Superior temporal gyrus (tissue), 1 donor: ENCODE results near the gene UBL5.
A peak's percentile ranks its signal among the peaks of the same experiment; 100 is the strongest.
"Not testable (repeated sequence)": the region's sequence is repeated elsewhere in the genome, so short reads cannot be mapped to it uniquely, and the experiment has no call there.

Experiments
- DNase-seq: peaks from one replicate; pipeline ENCODE4 v3.0.0-alpha.2; 2016; ENCODE audit errors: extremely low spot score

Gene UBL5

GRCh38 chr19:9811139-9811538 is 16.6 kb upstream of the UBL5 start:
- no peak for DNase-seq

- no peak for DNase-seq
Measured at GRCh38 chr19:9818175-9818733, 9.5 kb upstream of the UBL5 start.

- peak; percentile 99 for DNase-seq
Measured at GRCh38 chr19:9818734-9819595, 8.8 kb upstream of the UBL5 start, which contains the start of gene FBXL12. TSS of gene FBXL12 (minus strand) at chr19:9819079. CDS start at chr19:9818813, 266 bp downstream.

GRCh38 chr19:9819596-9819909 is 8.2 kb upstream of the UBL5 start:
- DNase-seq: no peak

GRCh38 chr19:9820034-9820433 is 7.7 kb upstream of the UBL5 start:
- not testable (repeated sequence) for DNase-seq

GRCh38 chr19:9823816-9824215 is 3.9 kb upstream of the UBL5 start:
- DNase-seq: no peak

- DNase-seq: no peak
Measured at GRCh38 chr19:9828551-9829063, 889 bp downstream of the UBL5 start.

- no peak for DNase-seq
Measured at GRCh38 chr19:9834307-9834725, 6.6 kb downstream of the UBL5 start.

GRCh38 chr19:9834726-9835506 is 7.2 kb downstream of the UBL5 start, which contains the start of gene PIN1:
TSS of gene PIN1 (plus strand) at chr19:9835318. CDS start at chr19:9835345, 27 bp downstream.
- DNase-seq: peak; percentile 99

GRCh38 chr19:9835507-9835949 is 7.8 kb downstream of the UBL5 start:
- no peak for DNase-seq

- no peak for DNase-seq
Measured at GRCh38 chr19:9836021-9836420, 8.3 kb downstream of the UBL5 start.

GRCh38 chr19:9838324-9838723 is 10.6 kb downstream of the UBL5 start:
- DNase-seq: no peak

GRCh38 chr19:9839415-9839814 is 11.7 kb downstream of the UBL5 start:
- DNase-seq: no peak

GRCh38 chr19:9842834-9843625 is 15.3 kb downstream of the UBL5 start:
- DNase-seq: no peak

- not testable (repeated sequence) for DNase-seq
Measured at GRCh38 chr19:9843626-9844273, 16.0 kb downstream of the UBL5 start.

GRCh38 chr19:9847087-9847671 is 19.5 kb downstream of the UBL5 start:
- DNase-seq: peak; percentile 47

GRCh38 chr19:9848060-9848459 is 20.3 kb downstream of the UBL5 start:
- no peak for DNase-seq

GRCh38 chr19:9848762-9849161 is 21.0 kb downstream of the UBL5 start:
- no peak for DNase-seq

- no peak for DNase-seq
Measured at GRCh38 chr19:9849791-9850190, 22.1 kb downstream of the UBL5 start.

GRCh38 chr19:9850235-9850959 is 22.7 kb downstream of the UBL5 start:
- DNase-seq: no peak
